ENCODE data around the gene NDUFA8.

The NDUFA8 gene
- 5.3 to 16.8 reads per million in 2 donors for total RNA-seq

DNA sequence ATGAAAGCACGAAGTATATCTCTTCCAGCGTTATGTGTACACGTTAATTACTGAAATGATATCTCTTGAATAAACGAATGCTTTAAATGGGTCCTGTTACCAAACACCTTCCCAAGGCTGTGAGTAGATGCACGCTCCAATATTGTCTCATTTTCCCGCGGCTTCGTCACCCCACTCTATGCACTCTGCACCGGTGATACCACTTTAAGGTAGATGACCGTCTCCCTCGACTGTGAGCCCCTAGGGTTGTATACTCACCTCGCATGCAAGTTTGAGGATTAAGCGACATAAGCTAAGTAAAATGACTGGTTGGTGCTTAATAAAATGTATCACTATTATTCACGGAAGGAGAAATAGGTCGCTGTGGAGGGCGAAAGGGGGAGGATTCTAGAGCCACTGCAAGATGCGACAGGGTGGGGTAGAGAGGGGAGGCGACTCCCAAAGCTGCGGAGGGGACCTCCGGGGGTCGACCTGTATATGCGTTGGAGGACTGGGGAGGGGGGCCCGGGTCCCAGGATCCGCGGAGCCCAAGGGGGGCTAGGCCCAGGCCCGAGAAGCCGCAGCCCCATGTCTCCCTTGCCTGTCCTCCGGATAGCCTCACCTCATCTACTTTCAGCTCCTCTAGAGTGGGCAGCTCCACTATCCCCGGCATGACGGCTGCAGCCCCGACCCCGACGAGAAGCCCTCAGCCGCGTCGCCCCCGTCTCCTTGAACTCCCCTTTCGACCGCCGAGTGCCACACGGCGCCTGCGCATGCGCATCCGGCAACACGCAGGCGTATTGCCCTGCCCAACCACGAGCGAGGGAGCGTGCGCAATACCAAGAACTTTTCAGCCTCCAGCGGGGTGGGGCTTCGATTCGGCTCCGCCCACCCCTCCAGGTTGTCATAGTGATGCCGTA lies at the start of gene NDUFA8, which contains the start of gene MORN5:
NDUFA8 (minus strand) TSS at position 754 of the 899 bp plus-strand sequence; CDS start at position 652, 102 bp downstream.
MORN5 (plus strand) TSS at position 883 of the 899 bp plus-strand sequence. CDS start 65 bp downstream, outside the sequence.
- DNase-seq: peak; percentile 94

GRCh38 chr9:122207096-122207495 lies 47.5 kb upstream of the NDUFA8 start:
- no peak for DNase-seq

GRCh38 chr9:122206118-122207046 lies 46.8 kb upstream of the NDUFA8 start:
- no peak for DNase-seq

DNA sequence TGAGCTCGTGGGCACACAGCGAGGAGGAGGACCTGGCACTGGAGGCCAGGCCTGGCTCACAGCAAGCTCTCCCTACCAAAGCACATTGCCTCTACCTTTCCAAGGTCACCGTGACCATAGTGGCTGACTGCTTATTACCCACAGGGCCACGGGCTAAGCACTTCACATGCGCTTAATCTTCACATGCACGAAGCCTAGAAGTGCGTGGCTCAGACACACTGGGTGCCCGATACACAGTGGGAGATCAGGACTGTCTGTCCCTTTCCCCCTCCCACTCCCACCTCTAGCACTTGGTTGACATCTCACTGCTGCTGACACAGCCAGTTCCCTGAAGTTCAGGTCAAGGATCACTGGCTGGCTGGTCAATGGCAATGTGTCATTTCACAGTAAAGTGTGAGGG lies 45.6 kb upstream of the NDUFA8 start:
- DNase-seq: no peak

DNA sequence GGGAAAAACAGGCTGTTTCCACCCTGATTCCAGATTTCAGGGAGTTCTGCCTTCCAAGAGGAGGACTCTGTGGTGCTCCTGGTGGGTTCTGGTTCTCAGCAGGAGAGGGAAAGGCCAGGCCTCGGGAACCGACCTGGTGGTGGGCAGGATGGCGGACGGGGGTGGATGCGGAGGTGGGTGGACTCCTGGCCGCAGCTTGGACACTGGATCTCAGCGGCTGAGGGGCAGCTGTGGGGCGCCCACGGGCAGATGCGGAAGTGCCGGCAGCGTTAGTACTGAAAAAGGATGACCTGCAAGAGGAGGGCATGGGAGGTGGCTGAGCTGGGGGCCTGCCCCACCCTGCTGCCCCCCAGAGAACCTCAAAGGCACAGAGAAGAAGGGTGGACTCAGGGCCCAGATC lies 44.9 kb upstream of the NDUFA8 start:
- no peak for DNase-seq

DNA sequence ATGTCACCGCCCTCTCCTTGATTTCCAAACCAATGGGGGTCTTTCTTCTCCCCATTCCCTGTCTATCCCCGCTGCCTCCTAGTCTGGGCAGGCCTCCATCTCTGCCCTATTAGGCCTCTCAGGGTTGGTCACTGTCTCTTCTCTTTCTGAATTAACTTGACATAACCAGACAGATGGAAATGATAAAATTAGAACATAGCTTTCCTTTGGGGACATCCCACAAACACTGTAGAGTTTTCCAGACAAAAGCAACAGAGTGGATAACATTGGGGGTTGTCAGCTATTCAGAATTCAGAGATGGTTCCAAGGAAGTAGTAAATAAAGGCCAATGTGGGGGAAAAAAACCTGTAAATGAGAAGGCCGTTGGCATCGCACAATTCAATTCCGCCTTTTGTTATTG lies 44.5 kb upstream of the NDUFA8 start:
- DNase-seq: no peak

DNA sequence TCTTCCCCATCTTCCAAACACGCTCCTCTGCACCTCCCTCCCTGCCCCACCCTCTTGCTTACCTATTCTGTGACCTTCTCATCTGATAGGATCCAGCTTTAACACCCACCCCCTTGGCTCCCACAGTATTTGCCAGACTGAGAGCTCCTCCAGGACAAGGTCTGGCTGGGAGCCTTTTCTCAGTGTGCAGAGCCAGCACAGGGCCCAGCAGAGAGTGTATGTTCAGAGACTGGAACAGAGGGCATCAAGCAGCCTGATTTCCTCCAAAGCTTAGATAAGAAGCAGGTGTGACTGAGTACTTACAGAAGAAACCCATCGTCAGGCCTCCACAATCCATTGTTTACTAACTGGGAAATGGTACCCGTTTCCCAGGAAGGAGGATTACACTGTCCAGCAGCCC lies 42.5 kb upstream of the NDUFA8 start:
- no peak for DNase-seq

- DNase-seq: no peak
These were observed 42.1 kb upstream of the NDUFA8 start for GRCh38 chr9:122201641-122202040.

DNA sequence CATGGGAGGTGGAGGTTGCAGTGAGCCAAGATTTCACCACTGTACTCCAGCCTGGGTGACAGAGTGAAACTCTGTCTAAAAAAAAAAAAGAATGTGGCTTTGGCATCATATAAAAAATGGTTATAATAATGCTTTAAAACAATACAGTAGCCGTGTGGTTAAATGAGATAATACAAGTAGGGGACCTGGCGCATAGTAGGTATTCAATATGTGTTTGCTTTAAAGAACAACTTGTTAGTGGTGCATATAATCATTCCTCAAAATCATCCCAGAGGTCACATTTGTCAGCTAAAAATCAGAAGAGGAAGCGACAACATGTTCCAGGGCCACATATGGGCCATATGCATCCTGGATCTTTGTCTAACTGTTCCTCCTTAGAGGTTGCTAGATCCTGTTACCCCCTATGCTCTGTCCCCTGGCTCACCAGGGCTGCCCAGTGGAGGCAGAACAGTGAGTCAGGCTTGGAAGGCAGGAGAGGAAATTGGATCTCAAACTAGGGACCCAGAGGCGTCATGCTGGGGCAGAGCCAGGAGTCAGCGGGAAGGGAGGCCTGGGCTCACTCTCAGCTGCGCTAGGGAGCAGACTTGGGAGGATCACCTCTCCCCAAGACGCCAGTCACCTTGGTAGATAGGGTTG lies 41.5 kb upstream of the NDUFA8 start:
- no peak for DNase-seq

DNA sequence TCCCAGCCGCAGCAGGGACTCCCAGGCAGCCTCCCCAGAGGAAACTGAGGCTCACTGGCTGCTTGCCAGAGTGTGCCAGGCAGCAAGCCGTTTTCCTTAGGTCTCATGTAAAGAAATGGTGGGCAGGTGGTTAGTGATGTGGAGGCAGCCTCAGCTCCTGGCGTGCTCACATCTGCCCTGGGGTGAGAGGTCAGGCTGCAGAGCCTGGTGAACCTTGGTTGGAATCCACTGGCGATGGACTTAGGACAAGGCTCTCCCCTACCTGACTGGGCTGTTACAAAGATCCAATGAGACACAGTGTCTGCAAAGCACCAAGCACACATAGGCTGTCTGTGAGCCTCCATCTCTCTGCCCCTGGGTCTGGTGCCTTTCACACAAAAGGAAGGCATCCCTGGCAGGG lies 38.3 kb upstream of the NDUFA8 start:
- DNase-seq: no peak

GRCh38 chr9:122197426-122197825 lies 37.8 kb upstream of the NDUFA8 start:
- no peak for DNase-seq

DNA sequence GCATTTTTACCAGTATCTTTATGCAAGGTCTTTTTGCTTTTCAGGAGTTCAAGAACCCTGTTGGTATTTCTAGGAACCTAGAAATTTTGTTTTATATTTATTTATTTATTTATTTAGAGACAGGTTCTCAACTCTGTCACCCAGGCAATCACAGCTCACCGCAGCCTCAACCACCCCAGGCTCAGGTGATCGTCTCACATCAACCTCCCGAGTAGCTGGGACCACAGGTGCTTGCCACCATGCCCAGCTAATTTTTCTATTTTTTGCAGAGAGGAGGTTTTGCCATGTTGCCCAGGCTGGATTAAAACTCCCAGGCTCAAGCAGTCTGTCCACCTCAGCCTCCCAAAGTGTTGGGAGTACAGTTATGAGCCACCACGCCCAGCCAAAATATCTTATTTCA lies 36.3 kb upstream of the NDUFA8 start:
- no peak for DNase-seq

DNA sequence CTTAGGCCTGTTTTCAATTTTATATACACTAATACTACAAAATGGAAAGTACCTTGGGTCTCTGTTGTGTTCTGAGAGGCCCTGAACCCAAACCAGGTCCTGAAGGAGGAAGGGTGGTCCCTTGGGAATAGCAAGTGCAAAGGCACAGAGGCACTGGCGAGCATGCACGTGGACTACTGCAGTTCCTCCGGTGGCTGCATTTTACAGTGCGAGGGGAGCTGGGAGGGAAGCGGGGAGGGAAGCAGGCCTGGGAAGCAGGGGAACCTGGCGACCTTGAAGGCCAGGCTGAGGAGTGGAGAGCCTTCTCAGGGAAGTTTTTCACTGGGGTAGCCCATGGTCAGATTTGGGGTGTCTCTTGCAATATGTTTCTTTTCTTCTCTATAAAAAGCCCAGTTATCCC lies 34.1 kb upstream of the NDUFA8 start:
- DNase-seq: no peak

DNA sequence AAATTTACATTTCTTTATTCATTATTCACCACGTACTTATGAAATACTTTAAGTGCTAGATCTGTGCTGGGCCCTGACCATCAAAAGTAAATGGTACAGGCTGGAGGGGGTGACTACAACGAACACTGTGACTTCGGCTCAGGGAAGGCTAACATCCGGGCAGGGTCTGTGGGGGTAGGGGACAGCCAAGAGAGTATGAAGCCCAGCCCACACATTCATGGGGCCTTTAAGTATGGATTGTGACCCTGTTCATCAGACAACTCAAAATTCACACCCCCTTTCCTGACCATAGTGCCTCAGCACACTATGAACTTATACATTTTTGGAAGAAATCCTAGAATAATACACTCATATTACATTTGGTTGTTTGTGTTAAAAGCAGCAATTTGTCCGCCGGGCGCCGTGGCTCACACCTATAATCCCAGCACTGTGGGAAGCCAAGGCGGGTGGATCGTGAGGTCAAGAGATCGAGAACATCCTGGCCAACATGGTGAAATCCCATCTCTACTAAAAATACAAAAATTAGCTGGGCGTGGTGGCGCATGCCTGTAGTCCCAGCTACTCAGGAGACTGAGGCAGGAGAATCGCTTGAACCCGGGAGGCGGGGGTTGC lies 33.4 kb upstream of the NDUFA8 start:
- no peak for DNase-seq

- DNase-seq: no peak
These were observed 32.8 kb upstream of the NDUFA8 start for GRCh38 chr9:122192261-122192875.

DNA sequence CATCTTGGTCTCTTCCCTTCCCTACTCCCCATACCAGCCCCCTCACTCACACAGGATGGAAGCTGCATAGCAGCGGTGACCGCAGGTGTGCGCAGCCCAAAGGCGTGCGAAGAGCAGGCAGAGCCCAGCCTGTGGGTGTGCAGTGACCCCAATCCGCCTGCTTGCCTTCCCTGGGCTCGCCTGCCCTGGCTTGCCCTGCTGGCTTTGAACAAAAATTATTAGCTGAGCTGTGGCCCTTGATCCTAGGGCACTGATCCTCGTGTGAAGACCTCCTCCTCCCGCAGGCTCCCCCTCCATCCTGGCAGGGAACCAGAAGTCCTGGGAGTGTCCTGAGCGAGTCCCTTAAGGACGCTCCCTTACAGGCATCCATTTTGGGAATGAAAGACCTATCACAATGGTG lies 32.0 kb upstream of the NDUFA8 start:
- DNase-seq: no peak

DNA sequence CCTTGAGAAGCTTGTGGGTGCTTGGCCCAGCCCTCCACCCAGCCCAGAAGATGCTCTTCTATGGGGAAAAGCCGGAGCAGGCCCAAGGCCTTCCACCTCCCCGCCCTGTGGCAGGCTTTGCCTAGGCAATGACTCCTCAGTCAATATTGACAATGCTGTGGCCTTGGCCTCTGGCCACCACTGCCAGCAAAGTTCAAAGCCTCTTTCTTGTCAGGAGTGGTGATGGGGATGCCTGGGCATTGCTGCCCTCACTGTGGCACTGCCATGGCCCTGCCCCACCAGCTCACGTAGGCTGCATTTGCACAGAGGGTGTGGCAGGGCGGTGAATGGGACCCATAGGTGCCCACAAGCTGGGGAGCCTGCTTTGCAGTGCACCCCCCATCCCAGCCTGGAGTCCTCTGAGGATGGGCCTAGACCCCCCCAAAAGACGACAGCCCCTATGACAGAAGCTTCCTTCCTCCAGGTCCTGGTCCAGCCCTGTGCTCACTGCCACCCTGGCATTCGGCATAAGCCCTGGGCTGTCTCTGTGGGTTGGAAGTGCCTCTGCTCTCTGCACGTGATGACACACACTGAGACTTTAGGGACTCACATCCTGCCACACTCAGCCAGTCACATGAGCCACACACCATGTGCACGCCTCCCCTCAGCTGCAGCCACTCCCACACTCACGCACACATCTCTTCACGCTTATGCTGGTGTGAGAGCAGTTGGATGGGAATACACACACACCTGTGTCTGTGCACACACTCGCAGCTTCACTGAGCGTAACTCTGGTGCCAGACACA lies 31.2 kb upstream of the NDUFA8 start:
- DNase-seq: no peak

DNA sequence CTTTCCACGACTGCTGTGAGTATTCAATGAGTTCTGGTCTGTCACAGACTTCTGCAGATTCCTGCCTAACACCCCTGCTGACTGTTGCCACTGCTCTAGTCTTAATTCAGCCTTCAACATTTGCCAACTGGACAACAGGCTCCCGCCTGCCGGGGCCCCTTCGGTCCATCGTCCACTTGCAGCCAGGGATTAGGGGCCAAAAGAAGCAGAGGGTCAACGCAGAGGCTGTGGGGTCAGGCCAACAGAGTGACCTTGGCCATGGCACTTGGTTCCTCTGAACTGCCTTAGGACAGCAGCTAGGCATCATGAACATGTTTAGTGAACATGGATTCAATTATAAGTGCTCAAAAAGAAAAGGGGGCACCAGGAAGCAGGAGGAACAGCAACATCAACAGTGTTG lies 28.8 kb upstream of the NDUFA8 start:
- no peak for DNase-seq

DNA sequence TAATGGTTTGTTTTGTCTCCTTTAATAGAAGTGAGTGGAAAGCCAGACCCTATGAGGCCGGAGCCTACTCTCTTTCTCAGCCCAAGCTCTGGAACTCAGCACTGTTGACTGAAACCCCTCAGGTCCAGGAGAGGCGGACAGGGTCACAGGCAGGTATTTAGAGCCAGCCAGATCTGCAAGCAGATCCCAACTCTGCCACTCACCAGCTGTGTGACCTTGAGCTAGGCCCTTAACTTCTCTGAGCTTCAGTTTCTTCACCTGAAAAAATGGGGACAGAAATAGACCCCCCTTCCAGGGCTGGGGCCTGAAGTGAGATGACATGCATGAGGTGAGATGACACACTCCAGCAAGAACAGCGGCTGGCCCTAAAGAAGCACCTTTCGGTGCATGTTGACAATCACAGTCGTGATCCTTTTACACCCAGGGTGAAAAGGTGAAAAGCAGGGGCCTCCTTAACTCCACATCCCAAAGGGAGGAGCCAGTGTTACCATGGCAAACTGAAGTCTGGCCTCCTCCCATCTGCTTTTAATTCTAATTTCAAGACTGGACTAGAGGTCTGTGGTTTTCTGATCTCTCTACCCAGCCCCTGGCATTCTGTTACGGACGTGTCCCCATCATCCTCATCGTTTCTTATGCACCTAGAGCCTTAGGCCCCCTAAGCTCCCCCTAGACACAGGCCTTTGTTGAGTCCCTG lies 27.3 kb upstream of the NDUFA8 start:
- DNase-seq: no peak

DNA sequence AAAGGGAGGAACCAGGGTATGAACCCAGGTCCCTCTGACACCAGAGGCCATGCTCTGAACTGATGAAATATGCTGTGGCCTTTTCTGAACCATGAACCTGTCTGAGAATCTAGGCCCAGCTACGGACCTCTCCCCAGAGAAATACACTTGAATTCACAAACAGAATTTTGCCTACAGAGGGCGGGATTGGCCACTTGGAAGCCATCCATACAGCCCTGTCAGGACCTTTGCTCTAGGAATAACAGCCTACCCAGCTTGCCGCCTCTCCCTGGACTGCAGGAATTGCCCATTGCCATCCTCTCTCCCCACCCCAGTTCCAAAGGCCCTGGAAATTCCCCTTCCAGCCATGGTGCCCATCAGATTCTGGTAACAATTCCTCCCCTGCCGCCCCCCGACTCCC lies 26.7 kb upstream of the NDUFA8 start:
- DNase-seq: no peak

DNA sequence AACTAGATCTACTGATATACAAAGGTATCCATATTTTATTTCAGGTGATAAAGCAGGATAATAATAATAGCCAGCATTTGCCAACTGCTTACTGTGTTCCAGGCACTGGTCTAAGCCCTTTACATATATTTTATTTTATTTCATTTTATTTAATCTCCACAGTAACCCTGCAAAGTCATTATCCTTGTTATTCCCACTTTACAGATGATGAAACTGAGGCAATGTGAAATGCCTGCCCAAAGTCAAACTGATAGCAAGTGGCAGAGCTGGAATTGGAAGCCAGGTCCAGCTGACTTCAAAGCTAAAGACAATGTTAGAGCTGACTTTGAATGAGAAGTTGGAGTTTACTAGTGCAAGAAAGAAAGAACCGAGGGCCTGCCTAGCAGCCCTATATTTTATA lies 25.0 kb upstream of the NDUFA8 start:
- no peak for DNase-seq
